GM12878 (cell line): ENCODE measurements around the gene GRK6. TPM values are rescaled to one million over a fixed set of nuclear protein-coding genes. Genes with fewer than 3 reads are reported as not detected.

Experiments used
- ATAC-seq: fragments of 200-7000 bp; cut with Tn5 transposase; 3 replicates; pipeline ENCODE4 v1.9.1; 2020; ENCODE audit warnings: mild to moderate bottlenecking, moderate library complexity
- BruUV-seq: library from RNA; stranded (reverse); fragments of 400-500 nt; replicated peaks from 2 replicates; lab custom pipeline; 2021; lab: Mats Ljungman, UMichigan
- CTCF ChIA-PET: fragments of 300-600 bp; sonication (Branson Sonifier 250); formaldehyde crosslinking; extraction: SDS; loops from one replicate; lab custom pipeline; 2021; ENCODE audit warnings: inconsistent platforms; lab: Yijun Ruan, JAX
- POLR2A ChIA-PET: fragments of 350-600 bp; formaldehyde crosslinking; extraction: SDS; loops from one replicate; lab custom pipeline; 2021; ENCODE audit warnings: inconsistent platforms; lab: Charles Lee
- RAD21 ChIA-PET: fragments of 300-600 bp; sonication (Branson Sonifier 250); formaldehyde crosslinking; loops from one replicate; lab custom pipeline; 2023; ENCODE audit warnings: antibody characterized with exemption; ENCODE audit not compliant: unreplicated experiment; lab: Charles Lee
- SMC1A ChIA-PET: fragments of 300-600 bp; sonication (Branson Sonifier 250); formaldehyde crosslinking; loops from one replicate; lab custom pipeline; 2023; ENCODE audit not compliant: unreplicated experiment, uncharacterized antibody; lab: Charles Lee
- DNase-seq: peaks from one replicate; pipeline ENCODE4 v3.0.0-alpha.2; 2011; ENCODE audit warnings: low read depth, low spot score
- FAIRE-seq: peaks from 3 replicates; lab custom pipeline; 2011; peaks lifted over from hg19 to GRCh38; lab: Jason Lieb, UNC
- H2AFZ ChIP-seq: 2 replicates; pipeline ENCODE4 v1.6.0; 2011; ENCODE audit warnings: low read depth, low read length, control low read depth; ENCODE audit not compliant: control insufficient read depth
- H3K27ac ChIP-seq: 2 replicates; pipeline ENCODE4 v1.5.1; 2011; ENCODE audit warnings: control low read depth; ENCODE audit not compliant: control insufficient read depth, insufficient read depth
- H3K27me3 ChIP-seq, 2 experiments: replicated peaks in 1 of 2; 2 replicates each; pipeline versions ENCODE4 v1.6.0 to v1.6.1; 2011; ENCODE audit warnings: low read length in 1 of 2; ENCODE audit not compliant: control insufficient read depth in 2 of 2, insufficient read depth in 2 of 2
- H3K36me3 ChIP-seq, 2 experiments: 2 replicates each; pipeline ENCODE4 v1.5.1; 2011; ENCODE audit warnings: low read length in 1 of 2; ENCODE audit not compliant: control insufficient read depth in 2 of 2, insufficient read depth in 2 of 2
- H3K4me1 ChIP-seq: 2 replicates; pipeline ENCODE4 v1.6.1; 2011; ENCODE audit warnings: mild to moderate bottlenecking, low read length, moderate library complexity, mixed read lengths; ENCODE audit not compliant: control insufficient read depth, insufficient read depth
- H3K4me2 ChIP-seq: 2 replicates; pipeline ENCODE4 v1.6.0; 2011; ENCODE audit warnings: control low read depth; ENCODE audit not compliant: control insufficient read depth, insufficient read depth
- H3K4me3 ChIP-seq: fragments of 200-600 bp; sonication (generic); 2 replicates; pipeline ENCODE4 v1.5.1; 2016
- H3K79me2 ChIP-seq: 2 replicates; pipeline ENCODE4 v1.6.0; 2011; ENCODE audit warnings: low read length; ENCODE audit not compliant: control insufficient read depth, insufficient read depth
- H3K9ac ChIP-seq: 2 replicates; pipeline ENCODE4 v1.8.0; 2011; ENCODE audit warnings: low read length, control low read depth, mixed read lengths; ENCODE audit not compliant: control insufficient read depth, insufficient read depth
- H3K9me3 ChIP-seq: replicated peaks from 3 replicates; pipeline ENCODE4 v1.5.1; 2011; ENCODE audit warnings: mild to moderate bottlenecking, low read length; ENCODE audit not compliant: control insufficient read depth, insufficient read depth
- H4K20me1 ChIP-seq: 2 replicates; pipeline ENCODE4 v1.6.0; 2011; ENCODE audit not compliant: control insufficient read depth, insufficient read depth
- BCL11A ChIP-seq: IDR thresholded peaks from 2 replicates; pipeline ENCODE4 v1.6.1; 2011; ENCODE audit warnings: low read depth, low read length
- CHD1 ChIP-seq: IDR thresholded peaks from 2 replicates; pipeline ENCODE4 v1.6.1; 2012; ENCODE audit warnings: low read depth, low read length, improper control_type of control experiment
- CHD4 ChIP-seq: fragments of 200-600 bp; sonication (generic); IDR thresholded peaks from 2 replicates; pipeline ENCODE4 v1.6.1; 2016; ENCODE audit warnings: mild to moderate bottlenecking
- EP300 ChIP-seq, 2 experiments: fragments of 150-350 bp in 1 of 2; IDR thresholded peaks; 2 replicates each; pipeline ENCODE4 v1.6.1; 2011 to 2012; ENCODE audit warnings: low read depth in 2 of 2, low read length in 2 of 2, borderline replicate concordance in 1 of 2, improper control_type of control experiment in 1 of 2, inconsistent platforms in 1 of 2; ENCODE audit not compliant: control insufficient read depth in 1 of 2
- IKZF2 ChIP-seq, 2 experiments: fragments of 450-650 bp; IDR thresholded peaks; 2 replicates each; pipeline ENCODE4 v1.6.1; 2017; ENCODE audit warnings: mild to moderate bottlenecking in 2 of 2, moderate library complexity in 2 of 2
- MYB ChIP-seq: fragments of 150-350 bp; IDR thresholded peaks from 2 replicates; pipeline ENCODE4 v1.6.1; 2014; ENCODE audit warnings: mild to moderate bottlenecking, low read depth, low read length, borderline replicate concordance
- NFIC ChIP-seq: IDR thresholded peaks from 2 replicates; pipeline ENCODE4 v1.6.1; 2012; ENCODE audit warnings: low read depth, mild to moderate bottlenecking, inconsistent platforms, low read length, moderate library complexity
- NFXL1 ChIP-seq: fragments of 450-650 bp; IDR thresholded peaks from 2 replicates; pipeline ENCODE4 v1.6.1; 2017; ENCODE audit warnings: antibody characterized with exemption, mild to moderate bottlenecking, borderline replicate concordance
- NR2C2 ChIP-seq: IDR thresholded peaks from 2 replicates; pipeline ENCODE4 v1.6.1; 2011; ENCODE audit warnings: borderline replicate concordance, low read depth; ENCODE audit not compliant: control insufficient read depth, insufficient read length
- POLR2AphosphoS2 ChIP-seq: IDR thresholded peaks from 2 replicates; pipeline ENCODE4 v1.6.1; 2011; ENCODE audit warnings: low read depth, mild to moderate bottlenecking, low read length, improper control_type of control experiment, moderate library complexity
- RAD21 ChIP-seq: IDR thresholded peaks from 2 replicates; pipeline ENCODE4 v1.6.1; 2011; ENCODE audit warnings: mild to moderate bottlenecking, low read depth, low read length, moderate library complexity; ENCODE audit not compliant: insufficient read depth
- RELB ChIP-seq: fragments of 450-650 bp; IDR thresholded peaks from 2 replicates; pipeline ENCODE4 v1.6.1; 2017; ENCODE audit warnings: low read depth, mild to moderate bottlenecking, moderate library complexity
- SMARCA5 ChIP-seq: fragments of 450-650 bp; IDR thresholded peaks from 2 replicates; pipeline ENCODE4 v1.6.1; 2017; ENCODE audit warnings: mild to moderate bottlenecking
- SREBF1 ChIP-seq: IDR thresholded peaks from 2 replicates; pipeline ENCODE4 v1.6.1; 2012; ENCODE audit warnings: mild to moderate bottlenecking, low read length
- SREBF2 ChIP-seq: IDR thresholded peaks from 2 replicates; pipeline ENCODE4 v1.6.1; 2012; ENCODE audit warnings: mild to moderate bottlenecking, low read length
- SRF ChIP-seq, 2 experiments: IDR thresholded peaks; 2 replicates each; pipeline ENCODE4 v1.6.1; 2011; ENCODE audit warnings: low read depth in 2 of 2, low read length in 2 of 2, mild to moderate bottlenecking in 1 of 2, moderate library complexity in 1 of 2
- ZNF274 ChIP-seq: IDR thresholded peaks from one replicate; pipeline ENCODE4 v1.8.0; 2011; ENCODE audit not compliant: insufficient read length, insufficient read depth
- WGBS: methylation state at CpG from one replicate; pipeline ENCODE4 v1.1.6; 2016; ENCODE audit warnings: low lambda C conversion rate; ENCODE audit not compliant: insufficient replicate concordance, insufficient coverage; ENCODE audit errors: missing lambda C conversion rate; 5-methylcytosine and 5-hydroxymethylcytosine counted together
- in situ Hi-C: fragments of 300-500 bp; cut with MboI; formaldehyde crosslinking; loops from 9 replicates; pipeline ENCODE4 v1.14.3; 2018; ENCODE audit warnings: mixed read lengths
- intact Hi-C: fragments of 100-400 bp; cut with micrococcal nuclease; formaldehyde crosslinking; loops from one replicate; pipeline ENCODE4 v1.14.2; 2022; ENCODE audit not compliant: unreplicated experiment
- polyA plus RNA-seq, 11 experiments: library from polyadenylated mRNA; depleted of rRNA in 4 of 11; unstranded in 6 of 11; stranded (reverse) in 5 of 11; fragments of >200 nt; fragmentation: Nextera tagmentation in 4 of 11; fragmentation: Illumina TruSeq in 1 of 11; extraction: Ambion mirVana in 4 of 11; extraction: Trizol in 1 of 11; gene quantifications; 1 replicate in 1 of 11; 2 replicates in 10 of 11; pipeline versions ENCODE4 v1.2.1 to v1.2.3, GENCODE V29; 2011 to 2016; ENCODE audit warnings: inconsistent platforms in 2 of 11, missing spikeins in 2 of 11, low read depth in 1 of 11
- total RNA-seq, 4 experiments: library from RNA; depleted of rRNA in 3 of 4; stranded (reverse); fragments of >200 nt in 3 of 4; fragmentation: Illumina TruSeq in 1 of 4; extraction: Trizol in 1 of 4; gene quantifications; 2 replicates each; pipeline versions ENCODE4 v1.2.1 to v1.2.3, GENCODE V29; 2013 to 2021
- TF ChIP-seq, protein P1 (sequence below): fragments of 450-650 bp; IDR thresholded peaks from 2 replicates; pipeline ENCODE4 v1.6.1; 2017; ENCODE audit warnings: mild to moderate bottlenecking
- TF ChIP-seq, protein P2 (sequence below): fragments of 450-650 bp; formaldehyde crosslinking; IDR thresholded peaks from 2 replicates; pipeline ENCODE4 v1.4.0; 2022; ENCODE audit warnings: mild to moderate bottlenecking, moderate library complexity

GRK6 gene
- total and polyA plus RNA-seq, 10 of the 15 experiments (the other 5 are each of a cell fraction or from before 2014, with no cell fraction given) = 0.79 to 124 (median 41.6) TPM

DNA sequence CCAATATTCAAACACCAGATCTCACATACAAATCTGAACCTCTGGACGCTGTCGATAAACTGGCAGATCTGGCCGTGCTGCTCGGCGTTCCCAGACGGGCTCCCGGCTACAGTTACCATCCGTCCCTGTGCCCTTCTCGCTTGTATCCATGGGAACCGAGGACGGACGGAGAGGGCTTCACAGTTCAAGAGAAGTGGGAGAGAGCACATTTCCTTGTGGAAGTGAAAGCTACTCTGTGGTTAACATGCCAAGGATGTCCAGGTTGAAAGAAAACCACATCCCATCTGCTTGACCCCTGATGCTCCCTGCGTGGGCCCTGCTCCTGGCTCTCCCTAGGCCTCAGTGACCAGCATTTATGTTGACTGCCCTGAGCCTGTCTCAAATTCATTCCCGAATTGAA, 53.3 kb downstream of the GRK6 start (continued):
- TF ChIP-seq RELB (no peak), NFIC (no peak), SREBF1 (no peak)

DNA sequence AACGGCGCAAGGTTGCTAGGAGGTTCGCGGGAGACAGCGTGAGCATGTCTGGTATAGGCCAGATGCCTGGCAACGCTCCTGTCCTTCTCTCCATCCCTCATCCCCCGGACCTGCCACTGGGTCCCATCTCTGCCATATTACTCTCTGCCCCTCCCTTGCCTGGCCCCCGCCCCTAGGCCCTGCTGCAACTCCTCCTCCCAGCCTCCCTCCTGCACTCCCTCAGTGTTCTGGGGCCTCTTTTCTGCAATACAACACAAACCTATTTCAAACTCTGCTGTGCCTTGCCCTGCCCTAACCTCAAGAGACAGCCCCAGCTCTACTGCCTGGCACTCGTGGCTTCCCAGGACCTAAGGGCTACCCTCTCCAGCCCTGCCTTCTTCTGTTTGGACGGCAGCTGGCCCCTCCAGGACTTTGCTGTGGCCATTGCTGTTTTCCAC, 55.9 kb downstream of the GRK6 start:
- Histone ChIP-seq H3K4me2 (no peak overlapping the region), H3K79me2 (no peaks in the 10 kb centered on the region), H3K36me3 (no peaks in the 10 kb centered on the region; a peak in 2 of 4 replicates), H3K27ac (no peak overlapping the region), H3K9ac (no peak overlapping the region), H3K4me1 (peaks cover 12% of the 10 kb centered on the region), H3K27me3 (no peaks in the 10 kb centered on the region), H2AFZ (no peak overlapping the region), H3K4me3 (no peak overlapping the region), H4K20me1 (no peaks in the 10 kb centered on the region), H3K9me3 (no peaks in the 10 kb centered on the region)
- intact Hi-C loops = no loop called here
- FAIRE-seq (no peak), ATAC-seq (no peak), DNase-seq (no peak)
- WGBS = 86% methylated on average over 10 of the region's 10 CpGs
- no TSS peak for BruUV-seq
- SMC1A ChIA-PET = no interaction called here
- in situ Hi-C loops = no loop called here
- POLR2A ChIA-PET = no interaction called here
- RAD21 ChIA-PET = no interaction called here
- CTCF ChIA-PET = no interaction called here
- TF ChIP-seq, protein P1, sequence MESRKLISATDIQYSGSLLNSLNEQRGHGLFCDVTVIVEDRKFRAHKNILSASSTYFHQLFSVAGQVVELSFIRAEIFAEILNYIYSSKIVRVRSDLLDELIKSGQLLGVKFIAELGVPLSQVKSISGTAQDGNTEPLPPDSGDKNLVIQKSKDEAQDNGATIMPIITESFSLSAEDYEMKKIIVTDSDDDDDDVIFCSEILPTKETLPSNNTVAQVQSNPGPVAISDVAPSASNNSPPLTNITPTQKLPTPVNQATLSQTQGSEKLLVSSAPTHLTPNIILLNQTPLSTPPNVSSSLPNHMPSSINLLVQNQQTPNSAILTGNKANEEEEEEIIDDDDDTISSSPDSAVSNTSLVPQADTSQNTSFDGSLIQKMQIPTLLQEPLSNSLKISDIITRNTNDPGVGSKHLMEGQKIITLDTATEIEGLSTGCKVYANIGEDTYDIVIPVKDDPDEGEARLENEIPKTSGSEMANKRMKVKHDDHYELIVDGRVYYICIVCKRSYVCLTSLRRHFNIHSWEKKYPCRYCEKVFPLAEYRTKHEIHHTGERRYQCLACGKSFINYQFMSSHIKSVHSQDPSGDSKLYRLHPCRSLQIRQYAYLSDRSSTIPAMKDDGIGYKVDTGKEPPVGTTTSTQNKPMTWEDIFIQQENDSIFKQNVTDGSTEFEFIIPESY = no peak
- TF ChIP-seq RAD21 = no peak
- no peak for TF ChIP-seq EP300 (IDR thresholded peaks at IDR 0.05; ENCODE audit: borderline replicate concordance in 1 of 2, control insufficient read depth in 1 of 2, low read depth in 2 of 2, low read length in 2 of 2)
- no peak for TF ChIP-seq BCL11A
- no peak for TF ChIP-seq SMARCA5
- no peak for TF ChIP-seq NFXL1
- no peak for TF ChIP-seq SRF (IDR thresholded peaks at IDR 0.05; ENCODE audit: low read depth in 2 of 2, low read length in 2 of 2)
- no peak for TF ChIP-seq CHD1
- no peak for TF ChIP-seq NR2C2
- no peak for TF ChIP-seq MYB
- TF ChIP-seq, protein P2, sequence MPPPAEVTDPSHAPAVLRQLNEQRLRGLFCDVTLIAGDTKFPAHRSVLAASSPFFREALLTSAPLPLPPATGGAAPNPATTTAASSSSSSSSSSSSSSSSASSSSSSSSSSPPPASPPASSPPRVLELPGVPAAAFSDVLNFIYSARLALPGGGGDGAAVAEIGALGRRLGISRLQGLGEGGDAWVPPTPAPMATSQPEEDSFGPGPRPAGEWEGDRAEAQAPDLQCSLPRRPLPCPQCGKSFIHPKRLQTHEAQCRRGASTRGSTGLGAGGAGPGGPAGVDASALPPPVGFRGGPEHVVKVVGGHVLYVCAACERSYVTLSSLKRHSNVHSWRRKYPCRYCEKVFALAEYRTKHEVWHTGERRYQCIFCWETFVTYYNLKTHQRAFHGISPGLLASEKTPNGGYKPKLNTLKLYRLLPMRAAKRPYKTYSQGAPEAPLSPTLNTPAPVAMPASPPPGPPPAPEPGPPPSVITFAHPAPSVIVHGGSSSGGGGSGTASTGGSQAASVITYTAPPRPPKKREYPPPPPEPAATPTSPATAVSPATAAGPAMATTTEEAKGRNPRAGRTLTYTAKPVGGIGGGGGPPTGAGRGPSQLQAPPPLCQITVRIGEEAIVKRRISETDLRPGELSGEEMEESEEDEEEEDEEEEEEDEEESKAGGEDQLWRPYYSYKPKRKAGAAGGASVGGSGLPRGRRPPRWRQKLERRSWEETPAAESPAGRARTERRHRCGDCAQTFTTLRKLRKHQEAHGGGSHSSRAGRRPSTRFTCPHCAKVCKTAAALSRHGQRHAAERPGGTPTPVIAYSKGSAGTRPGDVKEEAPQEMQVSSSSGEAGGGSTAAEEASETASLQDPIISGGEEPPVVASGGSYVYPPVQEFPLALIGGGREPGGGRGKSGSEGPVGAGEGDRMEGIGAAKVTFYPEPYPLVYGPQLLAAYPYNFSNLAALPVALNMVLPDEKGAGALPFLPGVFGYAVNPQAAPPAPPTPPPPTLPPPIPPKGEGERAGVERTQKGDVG (CRISPR knock-in tag) = no peak
- no peak for TF ChIP-seq CHD4
- no peak for TF ChIP-seq ZNF274
- no peak for TF ChIP-seq SREBF2
- no peak for TF ChIP-seq POLR2AphosphoS2
- TF ChIP-seq IKZF2 (IDR thresholded peaks at IDR 0.05) = no peak
